HUES64 (cell line): ENCODE results near the gene BHMT2.

Experiments used
- H3K27ac ChIP-seq: 2 replicates; pipeline ENCODE4 v1.7.0; 2013; ENCODE audit warnings: low read depth, low read length, inconsistent platforms
- H3K27me3 ChIP-seq: 2 replicates; pipeline ENCODE4 v1.6.1; 2013; ENCODE audit warnings: mild to moderate bottlenecking, low read length; ENCODE audit not compliant: insufficient read depth
- H3K36me3 ChIP-seq: 2 replicates; pipeline ENCODE4 v1.6.1; 2013; ENCODE audit warnings: mild to moderate bottlenecking, low read length; ENCODE audit not compliant: insufficient read depth
- H3K4me1 ChIP-seq: 2 replicates; pipeline ENCODE4 v1.6.1; 2013; ENCODE audit warnings: mild to moderate bottlenecking, low read length, moderate library complexity; ENCODE audit not compliant: insufficient read depth
- H3K4me3 ChIP-seq: 2 replicates; pipeline ENCODE4 v1.5.1; 2013; ENCODE audit warnings: mild to moderate bottlenecking, low read length, moderate library complexity
- H3K9ac ChIP-seq: 2 replicates; pipeline ENCODE4 v1.6.1; 2013; ENCODE audit warnings: mild to moderate bottlenecking, low read depth, low read length
- H3K9me3 ChIP-seq: 2 replicates; pipeline ENCODE4 v1.6.1; 2013; ENCODE audit warnings: low read depth, low read length; ENCODE audit not compliant: insufficient read depth
- WGBS: fragments of 150-250, 120-280 bp; methylation state at CpG from one replicate; pipeline ENCODE4 v1.1.7; 2013; ENCODE audit warnings: missing lambda C conversion rate; 5-methylcytosine and 5-hydroxymethylcytosine counted together

Gene BHMT2

DNA sequence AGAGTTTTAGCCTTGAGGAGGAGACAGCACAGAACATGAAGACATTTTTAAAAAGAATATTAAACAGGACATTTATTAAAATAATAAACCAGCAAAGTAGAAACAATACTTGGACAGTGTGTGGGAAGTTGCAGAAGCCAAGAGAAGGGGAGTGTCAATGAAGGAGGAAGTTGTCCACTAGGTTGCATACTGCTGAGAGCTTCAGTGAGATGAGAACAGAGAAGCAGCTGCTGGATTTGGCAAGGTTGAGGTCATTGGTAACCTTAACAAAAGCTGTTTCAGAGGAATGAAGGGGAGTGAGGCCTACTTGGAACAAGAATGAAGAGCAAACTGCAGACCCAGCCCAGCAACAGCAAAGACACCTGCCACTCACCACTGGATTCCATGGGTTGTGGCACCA, 53.4 kb downstream of the BHMT2 start:
- Histone ChIP-seq H3K9ac (no peak overlapping the region), H3K27me3 (no peaks in the 10 kb centered on the region), H3K4me3 (no peak overlapping the region), H3K27ac (no peak overlapping the region), H3K9me3 (no peaks in the 10 kb centered on the region), H3K36me3 (no peaks in the 10 kb centered on the region), H3K4me1 (no peaks in the 10 kb centered on the region)

DNA sequence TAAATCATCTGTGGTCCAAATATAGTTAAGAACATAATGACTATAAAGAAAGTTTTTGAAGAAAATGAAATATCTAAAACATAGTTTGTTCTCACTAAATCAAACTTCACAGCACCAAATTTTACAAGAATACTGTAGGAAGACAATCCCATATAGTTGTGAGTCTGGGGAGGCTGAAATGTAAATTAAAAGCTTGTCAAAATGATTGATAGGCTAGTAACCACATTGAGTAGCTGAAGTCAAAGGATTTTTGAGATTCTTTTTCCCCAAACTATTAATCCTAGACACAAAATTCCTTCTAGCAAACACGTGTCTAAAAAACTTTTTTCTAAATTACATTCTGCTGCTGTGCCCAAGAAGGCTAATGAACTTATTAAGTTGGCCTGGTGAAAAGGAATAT, 55.0 kb downstream of the BHMT2 start:
- Histone ChIP-seq H3K27me3 (no peaks in the 10 kb centered on the region), H3K9me3 (no peaks in the 10 kb centered on the region), H3K4me3 (no peak overlapping the region), H3K9ac (no peak overlapping the region), H3K36me3 (no peaks in the 10 kb centered on the region), H3K4me1 (no peaks in the 10 kb centered on the region), H3K27ac (no peak overlapping the region)
- WGBS: 100% methylated on average over 1 of the region's 1 CpG

- no peak overlapping the region for H3K4me3 ChIP-seq
- H3K9ac ChIP-seq: no peak overlapping the region
- H3K4me1 ChIP-seq: peaks cover 26% of the 10 kb centered on the region
- no peaks in the 10 kb centered on the region for H3K36me3 ChIP-seq
- no peak overlapping the region for H3K27ac ChIP-seq
- H3K9me3 ChIP-seq: no peaks in the 10 kb centered on the region
- 43% methylated on average over 4 of the region's 6 CpGs for WGBS
- no peaks in the 10 kb centered on the region for H3K27me3 ChIP-seq
Measured at GRCh38 chr5:79130781-79131180, 61.2 kb downstream of the BHMT2 start.

GRCh38 chr5:79133121-79133656, 63.6 kb downstream of the BHMT2 start:
- peaks cover 26% of the 10 kb centered on the region for H3K4me1 ChIP-seq
- H3K4me3 ChIP-seq: peak overlapping the region; percentile 46
- 24% methylated on average over 3 of the region's 4 CpGs for WGBS
- no peaks in the 10 kb centered on the region for H3K36me3 ChIP-seq
- H3K9ac ChIP-seq: no peak overlapping the region
- H3K27me3 ChIP-seq: no peaks in the 10 kb centered on the region
- H3K27ac ChIP-seq: no peak overlapping the region
- no peaks in the 10 kb centered on the region for H3K9me3 ChIP-seq

- peak overlapping the region; percentile 70 for H3K27ac ChIP-seq
Measured at GRCh38 chr5:79133657-79134451, 64.3 kb downstream of the BHMT2 start.

GRCh38 chr5:79135790-79136553, 66.4 kb downstream of the BHMT2 start:
- no peaks in the 10 kb centered on the region for H3K27me3 ChIP-seq
- no peaks in the 10 kb centered on the region for H3K9me3 ChIP-seq
- no peak overlapping the region for H3K4me3 ChIP-seq
- no peak overlapping the region for H3K9ac ChIP-seq
- H3K27ac ChIP-seq: no peak overlapping the region
- WGBS: 98% methylated on average over 5 of the region's 5 CpGs
- peaks cover 23% of the 10 kb centered on the region for H3K4me1 ChIP-seq
- no peaks in the 10 kb centered on the region for H3K36me3 ChIP-seq

More at GRCh38 chr5:79133657-79134451, 64.3 kb downstream of the BHMT2 start:
- peak overlapping the region; percentile 46 for H3K4me3 ChIP-seq
- peaks cover 26% of the 10 kb centered on the region for H3K4me1 ChIP-seq
- H3K9me3 ChIP-seq: no peaks in the 10 kb centered on the region
- H3K27me3 ChIP-seq: no peaks in the 10 kb centered on the region
- WGBS: 8% methylated on average over 11 of the region's 11 CpGs
- peak overlapping the region; percentile 66 for H3K9ac ChIP-seq
- no peaks in the 10 kb centered on the region for H3K36me3 ChIP-seq

DNA sequence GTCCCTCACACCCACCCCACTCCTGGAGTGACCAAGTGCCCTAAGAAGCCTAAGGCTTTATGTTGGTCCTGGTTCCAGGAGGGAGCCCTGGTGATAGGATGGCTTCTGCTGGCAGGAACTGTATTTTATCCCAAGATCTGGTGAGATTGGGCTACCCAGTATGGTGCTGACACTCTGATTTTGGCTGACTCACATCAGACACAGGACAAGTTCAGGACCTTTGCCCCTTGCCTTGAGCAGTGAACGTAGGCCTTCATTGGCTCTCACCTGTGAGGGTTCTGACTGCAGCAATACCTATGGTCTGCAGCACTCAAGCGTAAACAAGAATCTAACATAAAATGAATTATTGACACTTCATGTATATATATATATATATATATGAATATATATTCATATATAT, 67.1 kb downstream of the BHMT2 start:
- Histone ChIP-seq H3K9me3 (no peaks in the 10 kb centered on the region), H3K4me1 (peaks cover 16% of the 10 kb centered on the region), H3K27ac (no peak overlapping the region), H3K27me3 (no peaks in the 10 kb centered on the region), H3K36me3 (no peaks in the 10 kb centered on the region), H3K4me3 (no peak overlapping the region), H3K9ac (no peak overlapping the region)
- WGBS: 98% methylated on average over 2 of the region's 2 CpGs
